HepG2 (cell line): ENCODE results near the gene HLA-DPB1. TPM values are rescaled to one million over a fixed set of nuclear protein-coding genes. Genes with fewer than 3 reads are reported as not detected.

ENCODE experiments used
- ATAC-seq: fragments of 200-7000 bp; cut with Tn5 transposase; 3 replicates; pipeline ENCODE4 v1.9.1; 2020; ENCODE audit warnings: mild to moderate bottlenecking, moderate library complexity
- BruUV-seq: library from RNA; stranded (reverse); fragments of 400-500 nt; replicated peaks from 2 replicates; lab custom pipeline; 2021; lab: Mats Ljungman, UMichigan
- CTCF ChIA-PET: fragments of 300-600 bp; formaldehyde crosslinking; extraction: SDS; loops from one replicate; lab custom pipeline; 2021; ENCODE audit warnings: low total read pairs, inconsistent platforms, low intra/inter-chr PET ratio; lab: Yijun Ruan, JAX
- POLR2A ChIA-PET: fragments of 350-600 bp; sonication (Branson Sonifier 250); formaldehyde crosslinking; loops from one replicate; lab custom pipeline; 2020; ENCODE audit warnings: antibody characterized with exemption, inconsistent platforms; lab: Yijun Ruan, JAX
- DNase-seq: peaks from one replicate; pipeline ENCODE4 v3.0.0-alpha.2; 2015; ENCODE audit warnings: low spot score
- FAIRE-seq: peaks from 3 replicates; lab custom pipeline; 2011; peaks lifted over from hg19 to GRCh38; lab: Jason Lieb, UNC
- H2AFZ ChIP-seq: one replicate; pipeline ENCODE4 v1.6.1; 2011; ENCODE audit warnings: low read length, inconsistent platforms
- H3K27ac ChIP-seq: fragments of 300-600 bp; 3 replicates; pipeline ENCODE4 v1.8.0; 2011; ENCODE audit warnings: mixed run types, mild to moderate bottlenecking, mixed read lengths, low read length, inconsistent platforms; ENCODE audit not compliant: insufficient read depth; ENCODE audit errors: extremely low read length
- H3K27me3 ChIP-seq, 2 experiments: fragments of 200-600 bp in 1 of 2; 2 replicates in 1 of 2; 3 replicates in 1 of 2; pipeline versions ENCODE4 v1.6.0 to v1.8.0; 2011; ENCODE audit warnings: low read length in 2 of 2, mild to moderate bottlenecking in 2 of 2, moderate library complexity in 2 of 2, inconsistent platforms in 1 of 2; ENCODE audit not compliant: insufficient read depth in 2 of 2, control insufficient read depth in 1 of 2
- H3K36me3 ChIP-seq, 2 experiments: fragments of 200-600 bp in 1 of 2; replicated peaks in 1 of 2; 2 replicates in 1 of 2; 3 replicates in 1 of 2; pipeline versions ENCODE4 v1.5.1 to v1.8.0; 2011; ENCODE audit warnings: low read length in 2 of 2, inconsistent platforms in 1 of 2; ENCODE audit not compliant: insufficient read depth in 2 of 2, control insufficient read depth in 1 of 2
- H3K4me1 ChIP-seq: 2 replicates; pipeline ENCODE4 v1.5.1; 2012; ENCODE audit warnings: low read length, inconsistent platforms; ENCODE audit not compliant: insufficient read depth
- H3K4me2 ChIP-seq: 2 replicates; pipeline ENCODE4 v1.6.0; 2011; ENCODE audit warnings: low read depth, low read length, inconsistent platforms
- H3K4me3 ChIP-seq, 3 experiments: fragments of 200-600 bp in 1 of 3; sonication (generic), shearing (Covaris generic) in 1 of 3; replicated peaks in 1 of 3; 2 replicates each; pipeline ENCODE4 v1.5.1; 2011 to 2016; ENCODE audit warnings: low read length in 3 of 3, inconsistent platforms in 2 of 3, low read depth in 2 of 3, mild to moderate bottlenecking in 2 of 3, control low read depth in 1 of 3, mixed read lengths in 1 of 3; ENCODE audit not compliant: insufficient read depth in 1 of 3
- H3K79me2 ChIP-seq: one replicate; pipeline ENCODE4 v1.6.1; 2011; ENCODE audit warnings: low read length, inconsistent platforms; ENCODE audit not compliant: insufficient read depth
- H3K9ac ChIP-seq: 2 replicates; pipeline ENCODE4 v1.6.0; 2011; ENCODE audit warnings: mild to moderate bottlenecking, low read depth, low read length, inconsistent platforms; ENCODE audit not compliant: insufficient read depth
- H3K9me3 ChIP-seq: 2 replicates; pipeline ENCODE4 v1.5.1; 2012; ENCODE audit warnings: mild to moderate bottlenecking, low read length
- H4K20me1 ChIP-seq: 2 replicates; pipeline ENCODE4 v1.6.0; 2011; ENCODE audit warnings: inconsistent platforms, mild to moderate bottlenecking, low read length, moderate library complexity; ENCODE audit not compliant: insufficient read depth
- CTCF ChIP-seq: sonication (generic); formaldehyde crosslinking; IDR thresholded peaks from 2 replicates; pipeline ENCODE4 v1.5.0; 2020; ENCODE audit warnings: mild to moderate bottlenecking, missing genetic modification reagents, moderate library complexity
- MED1 ChIP-seq: sonication (generic); formaldehyde crosslinking; IDR thresholded peaks from 2 replicates; pipeline ENCODE4 v1.4.0; 2020; ENCODE audit warnings: missing genetic modification reagents
- RBM39 ChIP-seq: fragments of 200-400 bp; formaldehyde crosslinking; IDR thresholded peaks from one replicate; pipeline ENCODE4 v1.6.1; 2018; ENCODE audit warnings: antibody characterized with exemption, mild to moderate bottlenecking, low read depth, low read length; ENCODE audit not compliant: poor library complexity, severe bottlenecking
- SRSF9 ChIP-seq: fragments of 200-400 bp; formaldehyde crosslinking; IDR thresholded peaks from 2 replicates; pipeline ENCODE4 v1.6.1; 2018; ENCODE audit warnings: borderline replicate concordance, mild to moderate bottlenecking, low read depth, low read length; ENCODE audit not compliant: insufficient read depth, poor library complexity, severe bottlenecking
- ZBED4 ChIP-seq: sonication (generic); formaldehyde crosslinking; IDR thresholded peaks from 2 replicates; pipeline ENCODE4 v1.4.0; 2020; ENCODE audit warnings: missing genetic modification reagents, borderline replicate concordance
- ZNF569 ChIP-seq: sonication (generic); formaldehyde crosslinking; IDR thresholded peaks from 2 replicates; pipeline ENCODE4 v1.5.0; 2020; ENCODE audit warnings: mild to moderate bottlenecking, missing genetic modification reagents, moderate library complexity, borderline replicate concordance
- ZNF775 ChIP-seq: sonication (generic); formaldehyde crosslinking; IDR thresholded peaks from 2 replicates; pipeline ENCODE4 v1.4.0; 2020; ENCODE audit warnings: missing genetic modification reagents, mild to moderate bottlenecking, moderate library complexity, borderline replicate concordance
- whole genome bisulfite sequencing: methylation state at CpG from one replicate; pipeline ENCODE4 v1.1.6; 2017; ENCODE audit warnings: low lambda C conversion rate; 5-methylcytosine and 5-hydroxymethylcytosine counted together
- in situ Hi-C: cut with HindIII; loops from 2 replicates; pipeline ENCODE4 v1.10.0; 2017; ENCODE audit warnings: low pct_unique_long_range_greater_than_20kb; ENCODE audit not compliant: extremely low pct_ligation_motif_present
- intact Hi-C: fragments of 100-400 bp; cut with micrococcal nuclease; formaldehyde crosslinking; loops from one replicate; pipeline ENCODE4 v1.10.0; 2022; ENCODE audit not compliant: unreplicated experiment
- polyA plus RNA-seq, 8 experiments: library from polyadenylated mRNA; depleted of rRNA in 3 of 8; stranded (reverse) in 7 of 8; unstranded in 1 of 8; fragments of >200 nt; fragmentation: Illumina TruSeq in 4 of 8; extraction: Trizol in 4 of 8; gene quantifications; 2 replicates each; pipeline versions ENCODE4 v1.2.1 to v1.2.3, GENCODE V29; 2011 to 2016; ENCODE audit warnings: low read depth in 4 of 8, missing spikeins in 1 of 8, mixed read lengths in 1 of 8; ENCODE audit not compliant: insufficient read depth in 1 of 8
- total RNA-seq, 5 experiments: library from RNA; depleted of rRNA; stranded (reverse); fragments of >200 nt; fragmentation: Illumina TruSeq; extraction: Trizol; gene quantifications; 2 replicates each; pipeline ENCODE4 v1.2.3, GENCODE V29; 2016; ENCODE audit warnings: low read depth in 1 of 5
- TF ChIP-seq, protein P1 (sequence below): sonication (generic); formaldehyde crosslinking; conservative IDR thresholded peaks from 2 replicates; pipeline ENCODE4 v1.4.0; 2020; ENCODE audit warnings: missing genetic modification reagents

The HLA-DPB1 gene
- total and polyA plus RNA-seq, 2 of the 13 experiments (the other 11 are each of a cell fraction or from before 2014, with no cell fraction given): not detected

GRCh38 chr6:33123181-33123580 is 47.4 kb downstream of the HLA-DPB1 start:
- Histone ChIP-seq H3K4me1 (peaks cover 38% of the 10 kb centered on the region), H3K27ac (no peak overlapping the region), H3K9ac (no peak overlapping the region), H3K27me3 (no peaks in the 10 kb centered on the region), H4K20me1 (no peaks in the 10 kb centered on the region), H3K79me2 (no peaks in the 10 kb centered on the region), H3K4me2 (peak overlapping the region; percentile 5; the same call in 1 of the 2 replicates), H2AFZ (no peak overlapping the region), H3K9me3 (peaks cover 12% of the 10 kb centered on the region), H3K36me3 (no peaks in the 10 kb centered on the region), H3K4me3 (no peak overlapping the region)
- no TSS peak for BruUV-seq
- ChIA-PET POLR2A (interaction anchor here (1.4 kb wide), 1 partner anchor 125 kb away, joined by 4 read pairs; no protein-coding TSS in a partner anchor), CTCF (interaction anchor here (0.9 to 2.2 kb wide), 5 partner anchors 25 to 177 kb away, joined by 3 to 14 read pairs (median 12); no protein-coding TSS in a partner anchor)
- DNase-seq (no peak), FAIRE-seq (no peak), ATAC-seq (no peak)
- 53% methylated on average over 6 of the region's 6 CpGs for WGBS
- in situ Hi-C loops (no loop called here), intact Hi-C loops (no loop called here)
- no peak for TF ChIP-seq MED1 (CRISPR knock-in tag)
- TF ChIP-seq, protein P1, sequence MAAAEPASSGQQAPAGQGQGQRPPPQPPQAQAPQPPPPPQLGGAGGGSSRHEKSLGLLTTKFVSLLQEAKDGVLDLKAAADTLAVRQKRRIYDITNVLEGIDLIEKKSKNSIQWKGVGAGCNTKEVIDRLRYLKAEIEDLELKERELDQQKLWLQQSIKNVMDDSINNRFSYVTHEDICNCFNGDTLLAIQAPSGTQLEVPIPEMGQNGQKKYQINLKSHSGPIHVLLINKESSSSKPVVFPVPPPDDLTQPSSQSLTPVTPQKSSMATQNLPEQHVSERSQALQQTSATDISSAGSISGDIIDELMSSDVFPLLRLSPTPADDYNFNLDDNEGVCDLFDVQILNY: no peak

DNA sequence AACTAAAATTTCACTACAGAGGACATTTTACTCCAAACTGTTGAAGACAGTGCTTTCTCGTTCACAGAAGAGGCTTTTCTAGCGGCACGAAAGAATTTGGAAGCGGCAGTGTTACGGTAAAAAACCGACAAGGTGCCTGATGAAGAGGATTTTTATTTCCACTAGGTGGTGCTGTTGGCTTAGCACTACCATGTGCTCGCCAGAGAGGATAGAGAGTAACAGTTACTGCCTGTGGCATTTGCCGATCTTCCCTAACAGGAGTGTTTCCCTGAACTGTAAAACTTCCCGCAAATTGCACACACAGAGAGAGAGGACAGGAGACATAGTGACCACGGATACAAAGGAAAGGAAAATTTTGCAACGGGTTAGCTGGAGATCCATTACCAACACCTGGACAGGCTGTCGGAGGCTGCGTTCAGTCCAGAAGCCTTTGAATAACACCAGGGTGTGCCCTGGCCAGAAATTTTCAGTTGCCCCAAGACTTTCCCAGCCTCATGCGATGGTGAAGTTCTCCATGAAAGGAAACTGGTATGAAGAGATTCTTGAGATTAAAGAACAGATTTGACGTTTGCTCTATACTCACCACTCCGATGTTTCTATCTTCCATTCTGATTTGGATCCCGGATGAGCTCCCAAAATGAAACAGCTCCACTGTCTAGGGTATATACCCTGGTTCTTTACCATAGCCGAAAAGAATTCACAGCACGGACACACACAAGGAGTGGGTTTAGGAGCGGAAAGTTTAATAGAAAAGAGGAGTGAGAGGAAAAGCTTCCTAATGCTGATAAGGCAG is 48.1 kb downstream of the HLA-DPB1 start:
- in situ Hi-C loops (no loop called here), intact Hi-C loops (no loop called here)
- no peak for FAIRE-seq
- Histone ChIP-seq H3K4me3 (no peak overlapping the region), H2AFZ (no peak overlapping the region), H3K27me3 (no peaks in the 10 kb centered on the region; a peak in 1 of 5 replicates), H3K9ac (no peak overlapping the region), H3K27ac (no peak overlapping the region), H3K9me3 (peaks cover 12% of the 10 kb centered on the region), H3K4me1 (peaks cover 38% of the 10 kb centered on the region), H3K79me2 (no peaks in the 10 kb centered on the region), H3K36me3 (no peaks in the 10 kb centered on the region), H4K20me1 (no peaks in the 10 kb centered on the region), H3K4me2 (no peak overlapping the region)
- BruUV-seq: no TSS peak
- WGBS: 68% methylated on average over 20 of the region's 20 CpGs
- ChIA-PET CTCF (interaction anchor here (1.3 to 2.2 kb wide), 4 partner anchors 24 to 176 kb away, joined by 4 to 14 read pairs (median 12); no protein-coding TSS in a partner anchor), POLR2A (interaction anchor here (1.4 kb wide), 1 partner anchor 124 kb away, joined by 4 read pairs; no protein-coding TSS in a partner anchor)
- ATAC-seq: peak; percentile 76
- DNase-seq: peak; percentile 55
- TF ChIP-seq ZNF569 (CRISPR knock-in tag) (no peak), CTCF (CRISPR knock-in tag) (peak; percentile 87), ZBED4 (CRISPR knock-in tag) (no peak), SRSF9 (no peak), RBM39 (no peak), ZNF775 (CRISPR knock-in tag) (no peak)
